Keratinocyte (primary cell): Measurements from ENCODE around the gene RAB7B.

ENCODE experiments used
- EZH2 ChIP-seq: IDR thresholded peaks from one replicate; pipeline ENCODE4 v1.6.1; 2012; ENCODE audit warnings: inconsistent platforms, mild to moderate bottlenecking, low read length, moderate library complexity
- TF ChIP-seq, protein P1 (sequence below), 3 experiments: IDR thresholded peaks in 1 of 3; conservative IDR thresholded peaks in 1 of 3; optimal IDR thresholded peaks in 1 of 3; 2 replicates in 2 of 3; 3 replicates in 1 of 3; pipeline versions ENCODE3 to v1.5.1; 2011; ENCODE audit warnings: low read length in 3 of 3, mild to moderate bottlenecking in 3 of 3, moderate library complexity in 2 of 3, control low read depth in 1 of 3, inconsistent platforms in 1 of 3; ENCODE audit not compliant: insufficient read depth in 2 of 3; ENCODE audit errors: extremely low read depth in 1 of 3

DNA sequence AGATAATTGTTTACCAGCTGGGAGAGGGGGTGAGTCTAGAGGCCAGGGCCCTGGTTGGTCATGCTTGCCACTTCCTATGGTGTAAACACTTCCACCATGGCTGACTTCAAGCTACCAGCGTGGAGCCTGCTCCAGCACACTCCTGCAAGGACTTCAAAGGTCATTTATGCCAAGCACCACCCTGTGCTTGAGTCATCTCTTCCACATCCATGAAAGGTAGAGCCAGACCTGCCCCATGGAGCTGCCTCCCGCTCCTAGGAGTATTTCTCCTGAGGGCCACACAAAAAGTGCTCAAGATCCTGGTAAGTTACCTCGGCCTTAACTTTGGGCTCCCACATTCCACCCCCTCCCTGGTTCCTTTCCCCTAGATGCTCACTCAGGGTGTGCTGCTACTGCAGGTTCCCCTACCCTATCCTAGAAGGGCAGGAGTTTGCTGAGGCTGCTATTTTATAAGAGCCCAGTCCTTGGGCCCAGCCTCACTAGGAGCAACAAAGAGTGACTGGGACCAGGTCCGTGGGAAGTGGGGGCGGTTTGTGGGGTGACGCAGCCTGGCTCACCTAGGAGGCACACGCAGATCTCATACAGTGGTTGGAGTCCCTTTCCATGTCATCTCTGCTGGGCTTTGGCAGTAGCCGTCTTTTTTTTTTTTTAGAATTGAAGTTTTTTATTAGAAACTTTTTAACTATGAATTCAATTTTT is 2.4 kb downstream of the RAB7B start:
- TF ChIP-seq, protein P1, sequence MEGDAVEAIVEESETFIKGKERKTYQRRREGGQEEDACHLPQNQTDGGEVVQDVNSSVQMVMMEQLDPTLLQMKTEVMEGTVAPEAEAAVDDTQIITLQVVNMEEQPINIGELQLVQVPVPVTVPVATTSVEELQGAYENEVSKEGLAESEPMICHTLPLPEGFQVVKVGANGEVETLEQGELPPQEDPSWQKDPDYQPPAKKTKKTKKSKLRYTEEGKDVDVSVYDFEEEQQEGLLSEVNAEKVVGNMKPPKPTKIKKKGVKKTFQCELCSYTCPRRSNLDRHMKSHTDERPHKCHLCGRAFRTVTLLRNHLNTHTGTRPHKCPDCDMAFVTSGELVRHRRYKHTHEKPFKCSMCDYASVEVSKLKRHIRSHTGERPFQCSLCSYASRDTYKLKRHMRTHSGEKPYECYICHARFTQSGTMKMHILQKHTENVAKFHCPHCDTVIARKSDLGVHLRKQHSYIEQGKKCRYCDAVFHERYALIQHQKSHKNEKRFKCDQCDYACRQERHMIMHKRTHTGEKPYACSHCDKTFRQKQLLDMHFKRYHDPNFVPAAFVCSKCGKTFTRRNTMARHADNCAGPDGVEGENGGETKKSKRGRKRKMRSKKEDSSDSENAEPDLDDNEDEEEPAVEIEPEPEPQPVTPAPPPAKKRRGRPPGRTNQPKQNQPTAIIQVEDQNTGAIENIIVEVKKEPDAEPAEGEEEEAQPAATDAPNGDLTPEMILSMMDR (optimal IDR thresholded peaks at IDR 0.05 in 1 of 3, IDR thresholded peaks at IDR 0.05 in 1 of 3, conservative IDR thresholded peaks at IDR 0.05 in 1 of 3; ENCODE audit: extremely low read depth in 1 of 3, insufficient read depth in 2 of 3, low read length in 3 of 3): no peak
- no peak for TF ChIP-seq EZH2
